Smooth muscle cell (in vitro differentiated cells): Measurements from ENCODE around the gene PSEN2. TPM values are rescaled to one million over a fixed set of nuclear protein-coding genes. Genes with fewer than 3 reads are reported as not detected.
"Not testable (repeated sequence)": the region's sequence is repeated elsewhere in the genome, so short reads cannot be mapped to it uniquely, and the experiment has no call there.

Experiments used
- DNase-seq: peaks from one replicate; lab custom pipeline; 2025; ENCODE audit not compliant: unreplicated experiment; lab: John Stamatoyannopoulos, UW
- H2AFZ ChIP-seq: fragments of 200-600 bp; sonication (generic); 2 replicates; pipeline ENCODE4 v1.6.0; 2016; ENCODE audit warnings: antibody characterized with exemption, low read depth, mild to moderate bottlenecking
- H3F3A ChIP-seq: fragments of 200-600 bp; sonication (generic); 2 replicates; pipeline ENCODE4 v1.6.0; 2017; ENCODE audit warnings: antibody characterized with exemption, low read depth
- H3K27ac ChIP-seq: fragments of 200-600 bp; sonication (generic); 2 replicates; pipeline ENCODE4 v1.5.1; 2016; ENCODE audit warnings: low read depth, mild to moderate bottlenecking
- H3K27me3 ChIP-seq: fragments of 200-600 bp; sonication (generic); 2 replicates; pipeline ENCODE4 v1.6.1; 2016; ENCODE audit warnings: low read depth, mild to moderate bottlenecking
- H3K36me3 ChIP-seq: fragments of 200-600 bp; sonication (generic); 2 replicates; pipeline ENCODE4 v1.5.1; 2016; ENCODE audit warnings: low read depth
- H3K4me1 ChIP-seq: fragments of 200-600 bp; sonication (generic); 2 replicates; pipeline ENCODE4 v1.5.1; 2016; ENCODE audit warnings: low read depth
- H3K4me2 ChIP-seq: fragments of 200-600 bp; sonication (generic); 2 replicates; pipeline ENCODE4 v1.6.0; 2016; ENCODE audit warnings: mild to moderate bottlenecking
- H3K4me3 ChIP-seq: fragments of 200-600 bp; sonication (generic); 2 replicates; pipeline ENCODE4 v1.5.1; 2016; ENCODE audit warnings: mild to moderate bottlenecking
- H3K79me2 ChIP-seq: fragments of 200-600 bp; sonication (generic); 2 replicates; pipeline ENCODE4 v1.6.0; 2016; ENCODE audit warnings: low read depth, mild to moderate bottlenecking
- H3K9ac ChIP-seq: fragments of 200-600 bp; sonication (generic); 2 replicates; pipeline ENCODE4 v1.6.0; 2016; ENCODE audit warnings: low read depth
- H3K9me3 ChIP-seq: fragments of 200-600 bp; sonication (generic); replicated peaks from 2 replicates; pipeline ENCODE4 v1.5.1; 2016; ENCODE audit warnings: low read depth
- H4K20me1 ChIP-seq: fragments of 200-600 bp; sonication (generic); 2 replicates; pipeline ENCODE4 v1.6.0; 2016; ENCODE audit warnings: low read depth
- WGBS: methylation state at CpG from one replicate; pipeline ENCODE4 v1.1.7; 2016; ENCODE audit warnings: low lambda C conversion rate; 5-methylcytosine and 5-hydroxymethylcytosine counted together
- polyA plus RNA-seq: library from polyadenylated mRNA; unstranded; fragments of >200 nt; fragmentation: Nextera tagmentation; extraction: Ambion mirVana; gene quantifications from 2 replicates; pipeline ENCODE4 v1.2.1, GENCODE V29; 2016
- total RNA-seq: library from RNA; depleted of rRNA; stranded (reverse); fragments of >200 nt; gene quantifications from 2 replicates; pipeline ENCODE4 v1.2.3, GENCODE V29; 2014
- TF ChIP-seq, protein P1 (sequence below): fragments of 200-600 bp; sonication (generic); IDR thresholded peaks from 2 replicates; pipeline ENCODE4 v1.5.1; 2017; ENCODE audit warnings: borderline replicate concordance, mild to moderate bottlenecking, antibody characterized with exemption; ENCODE audit not compliant: insufficient read depth, poor library complexity, severe bottlenecking

Gene PSEN2
- total and polyA plus RNA-seq, 2 experiments from 2014 or later: 3.5 to 5.7 TPM

- Histone ChIP-seq H2AFZ (no peak overlapping the region), H3F3A (no peaks in the 10 kb centered on the region), H3K27ac (no peak overlapping the region), H3K36me3 (no peaks in the 10 kb centered on the region), H3K4me3 (no peak overlapping the region), H4K20me1 (no peaks in the 10 kb centered on the region), H3K9ac (no peak overlapping the region), H3K79me2 (no peaks in the 10 kb centered on the region), H3K4me2 (no peak overlapping the region), H3K9me3 (no peaks in the 10 kb centered on the region), H3K27me3 (no peaks in the 10 kb centered on the region), H3K4me1 (no peaks in the 10 kb centered on the region)
- no peak for DNase-seq
- TF ChIP-seq, protein P1, sequence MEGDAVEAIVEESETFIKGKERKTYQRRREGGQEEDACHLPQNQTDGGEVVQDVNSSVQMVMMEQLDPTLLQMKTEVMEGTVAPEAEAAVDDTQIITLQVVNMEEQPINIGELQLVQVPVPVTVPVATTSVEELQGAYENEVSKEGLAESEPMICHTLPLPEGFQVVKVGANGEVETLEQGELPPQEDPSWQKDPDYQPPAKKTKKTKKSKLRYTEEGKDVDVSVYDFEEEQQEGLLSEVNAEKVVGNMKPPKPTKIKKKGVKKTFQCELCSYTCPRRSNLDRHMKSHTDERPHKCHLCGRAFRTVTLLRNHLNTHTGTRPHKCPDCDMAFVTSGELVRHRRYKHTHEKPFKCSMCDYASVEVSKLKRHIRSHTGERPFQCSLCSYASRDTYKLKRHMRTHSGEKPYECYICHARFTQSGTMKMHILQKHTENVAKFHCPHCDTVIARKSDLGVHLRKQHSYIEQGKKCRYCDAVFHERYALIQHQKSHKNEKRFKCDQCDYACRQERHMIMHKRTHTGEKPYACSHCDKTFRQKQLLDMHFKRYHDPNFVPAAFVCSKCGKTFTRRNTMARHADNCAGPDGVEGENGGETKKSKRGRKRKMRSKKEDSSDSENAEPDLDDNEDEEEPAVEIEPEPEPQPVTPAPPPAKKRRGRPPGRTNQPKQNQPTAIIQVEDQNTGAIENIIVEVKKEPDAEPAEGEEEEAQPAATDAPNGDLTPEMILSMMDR: no peak
- whole genome bisulfite sequencing: 93% methylated on average over 1 of the region's 1 CpG
These were observed 49.6 kb downstream of the PSEN2 start for GRCh38 chr1:226919995-226920394.

- H3K4me2 ChIP-seq: no peak overlapping the region
- 85% methylated on average over 2 of the region's 2 CpGs for WGBS
- no peaks in the 10 kb centered on the region for H3K9me3 ChIP-seq
- no peaks in the 10 kb centered on the region for H3K79me2 ChIP-seq
- no peaks in the 10 kb centered on the region for H3F3A ChIP-seq
- H3K36me3 ChIP-seq: no peaks in the 10 kb centered on the region
- H3K4me1 ChIP-seq: no peaks in the 10 kb centered on the region
- no peak overlapping the region for H3K9ac ChIP-seq
- H2AFZ ChIP-seq: no peak overlapping the region
- H3K27me3 ChIP-seq: no peaks in the 10 kb centered on the region
- no peak overlapping the region for H3K4me3 ChIP-seq
- H3K27ac ChIP-seq: no peak overlapping the region
- H4K20me1 ChIP-seq: no peaks in the 10 kb centered on the region
- DNase-seq: no peak
- TF ChIP-seq, protein P1: no peak
These were observed 50.1 kb downstream of the PSEN2 start for GRCh38 chr1:226920446-226920894.

GRCh38 chr1:226921504-226921903 lies 51.1 kb downstream of the PSEN2 start:
- 92% methylated on average over 5 of the region's 5 CpGs for WGBS
- Histone ChIP-seq H3K27ac (no peak overlapping the region), H4K20me1 (no peaks in the 10 kb centered on the region), H3K4me2 (no peak overlapping the region), H3K4me1 (no peaks in the 10 kb centered on the region), H3K27me3 (no peaks in the 10 kb centered on the region), H3K36me3 (no peaks in the 10 kb centered on the region), H3K79me2 (no peaks in the 10 kb centered on the region), H2AFZ (no peak overlapping the region), H3K9me3 (no peaks in the 10 kb centered on the region), H3K4me3 (no peak overlapping the region), H3F3A (no peaks in the 10 kb centered on the region), H3K9ac (no peak overlapping the region)
- TF ChIP-seq, protein P1: no peak
- no peak for DNase-seq

GRCh38 chr1:226929260-226930111 lies 59.1 kb downstream of the PSEN2 start:
- H3K4me3 ChIP-seq, H3K4me2 ChIP-seq, H3K27ac ChIP-seq, H3K4me1 ChIP-seq, H3F3A ChIP-seq, H3K79me2 ChIP-seq, H3K27me3 ChIP-seq, H3K9me3 ChIP-seq, H3K36me3 ChIP-seq, H4K20me1 ChIP-seq, H2AFZ ChIP-seq, DNase-seq, H3K9ac ChIP-seq: not testable (repeated sequence)
- 76% methylated on average over 5 of the region's 5 CpGs for WGBS
